NCI-H2107 treated with DMSO at 0.1 percent for 48 hours (cell line): Measurements from ENCODE around the gene ACSF3.

Source experiments
- DNase-seq: peaks from one replicate; lab custom pipeline; 2025; ENCODE audit not compliant: unreplicated experiment; lab: John Stamatoyannopoulos, UW

The ACSF3 gene

GRCh38 chr16:89123001-89123830 lies 29.6 kb downstream of the ACSF3 start:
- DNase-seq: peak; percentile 57

- DNase-seq: no peak
Observed at GRCh38 chr16:89123831-89124100, 30.1 kb downstream of the ACSF3 start.

GRCh38 chr16:89129378-89129777 lies 35.7 kb downstream of the ACSF3 start:
- DNase-seq: no peak

DNA sequence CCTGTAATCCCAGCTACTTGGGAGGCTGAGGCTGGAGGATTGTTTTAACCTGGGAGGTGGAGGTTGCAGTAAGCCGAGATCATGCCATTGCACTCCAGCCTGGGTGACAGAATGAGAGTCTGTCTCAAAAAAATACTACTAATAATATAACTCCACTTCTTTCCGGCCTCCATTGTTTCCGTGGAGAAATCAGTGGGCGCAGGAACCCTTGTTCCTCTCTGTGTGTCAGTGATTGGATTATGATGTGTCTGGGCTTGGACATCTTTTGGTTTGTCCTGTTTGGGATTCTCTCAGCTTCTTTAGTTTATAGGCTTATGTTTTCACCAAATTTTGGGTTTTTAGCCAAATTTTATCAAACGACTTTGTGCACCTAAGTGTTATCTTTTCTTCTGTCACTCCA lies 36.8 kb downstream of the ACSF3 start:
- DNase-seq: no peak

- no peak for DNase-seq
Observed at GRCh38 chr16:89131783-89132182, 38.1 kb downstream of the ACSF3 start.

GRCh38 chr16:89132194-89133005 lies 38.7 kb downstream of the ACSF3 start:
- DNase-seq: no peak

DNA sequence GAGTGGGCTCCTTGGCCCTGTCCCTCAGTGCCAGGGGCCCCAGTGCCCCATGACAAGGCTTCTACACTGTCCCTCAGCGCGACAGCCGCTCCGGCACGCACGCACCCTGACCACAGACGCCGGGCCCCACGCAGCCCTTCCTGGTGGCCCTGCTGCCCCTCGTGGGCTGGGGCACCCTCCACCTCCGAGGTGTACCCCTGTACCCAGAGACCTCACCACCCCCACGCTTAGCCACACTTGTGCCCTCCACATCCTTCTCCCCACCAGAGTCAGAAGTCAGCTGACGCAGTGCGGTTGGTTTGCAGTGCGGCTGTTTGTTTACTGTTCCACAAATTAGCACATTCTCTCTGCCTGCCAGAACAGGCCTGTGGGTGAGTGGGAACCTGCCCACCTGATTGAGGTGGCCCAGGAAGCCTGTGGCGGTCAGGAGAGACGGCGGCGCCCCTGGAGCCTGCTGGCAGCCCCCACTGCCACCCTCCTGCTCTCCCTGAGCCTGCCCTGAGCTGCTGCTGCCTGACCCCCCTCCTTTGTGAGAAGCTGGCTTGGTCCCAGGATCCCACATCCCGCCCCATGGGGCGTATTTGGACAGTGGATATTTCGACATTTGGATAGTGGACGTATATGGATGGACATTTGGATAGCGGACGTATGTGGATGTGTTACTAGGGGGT lies 39.9 kb downstream of the ACSF3 start:
- DNase-seq: no peak

DNA sequence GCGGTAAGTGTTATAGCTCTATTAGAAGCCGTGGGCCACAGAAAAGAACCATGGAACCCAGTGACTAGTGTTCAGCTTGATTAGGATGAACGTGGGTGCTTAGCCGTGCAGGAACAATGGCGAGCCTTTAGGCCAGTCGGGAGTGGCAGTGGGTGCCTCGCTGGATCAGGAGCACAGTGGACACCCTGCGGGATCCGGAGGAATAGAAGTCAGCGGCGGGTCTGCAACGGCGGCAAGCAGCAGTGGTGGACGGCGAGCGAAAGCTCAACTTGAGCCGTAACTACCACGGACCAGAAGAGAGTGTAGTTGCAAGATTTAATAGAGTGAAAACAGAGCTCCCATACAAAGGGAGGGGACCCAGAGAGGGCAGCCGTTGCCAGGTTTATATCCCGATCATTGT lies 40.6 kb downstream of the ACSF3 start:
- DNase-seq: no peak

- DNase-seq: no peak
Observed at GRCh38 chr16:89135166-89135565, 41.5 kb downstream of the ACSF3 start.

DNA sequence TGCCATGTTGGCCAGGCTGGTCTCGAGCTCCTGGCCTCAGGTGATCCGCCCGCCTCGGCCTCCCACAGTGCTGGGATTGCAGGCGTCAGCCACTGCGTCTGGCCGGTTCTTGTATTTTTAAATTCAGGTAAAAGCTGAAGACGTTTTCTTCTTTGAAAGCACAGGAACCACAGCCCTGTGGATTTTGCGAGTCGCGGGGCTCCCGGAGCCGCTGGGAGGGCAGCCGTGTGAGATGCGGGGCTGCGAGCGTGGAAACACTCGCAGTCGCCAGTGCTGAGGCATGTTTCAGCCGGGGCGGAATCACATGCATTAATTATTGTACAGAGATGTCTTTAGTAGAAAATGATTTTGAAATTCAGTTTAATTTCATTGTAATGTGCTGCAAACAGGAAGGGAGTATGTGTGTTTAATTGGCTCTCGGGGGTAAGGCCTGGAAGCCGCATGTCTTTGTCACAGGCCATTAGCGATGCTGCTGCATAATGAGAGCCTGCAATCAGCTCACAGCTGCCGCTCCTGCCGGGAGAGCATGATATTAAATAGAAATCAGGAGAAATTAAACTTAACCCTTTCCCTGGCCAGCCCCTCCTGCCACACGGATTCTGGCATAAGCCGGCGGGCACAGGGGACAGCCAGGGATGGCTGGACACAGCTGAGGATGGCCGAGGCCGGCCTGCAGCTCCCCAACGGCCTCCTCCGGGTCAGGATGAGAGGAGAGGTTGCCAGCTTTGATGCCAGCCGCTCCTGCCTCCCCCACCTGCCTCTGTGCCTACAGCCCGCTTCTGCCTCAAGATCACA lies 42.5 kb downstream of the ACSF3 start:
- peak; percentile 68 for DNase-seq

DNA sequence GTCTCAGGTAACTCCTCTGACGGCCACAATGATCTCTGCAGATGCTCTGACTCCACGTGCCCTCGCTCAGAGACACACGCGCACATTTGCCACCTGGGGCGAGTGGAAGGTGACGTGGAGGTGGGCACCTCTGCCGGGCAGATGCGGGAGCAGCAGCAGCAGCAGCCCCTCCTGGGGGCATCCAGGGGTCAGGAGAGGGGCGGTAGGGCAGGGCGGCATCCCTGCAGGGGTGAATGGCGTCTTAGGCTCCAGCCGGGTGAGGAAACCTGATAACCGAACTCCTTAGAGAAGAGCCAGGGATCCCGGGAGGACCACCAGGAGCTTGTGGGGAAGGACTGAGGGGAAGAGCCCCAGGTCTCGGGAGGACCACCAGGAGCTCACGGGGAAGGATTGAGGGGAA lies 43.3 kb downstream of the ACSF3 start:
- DNase-seq: no peak

DNA sequence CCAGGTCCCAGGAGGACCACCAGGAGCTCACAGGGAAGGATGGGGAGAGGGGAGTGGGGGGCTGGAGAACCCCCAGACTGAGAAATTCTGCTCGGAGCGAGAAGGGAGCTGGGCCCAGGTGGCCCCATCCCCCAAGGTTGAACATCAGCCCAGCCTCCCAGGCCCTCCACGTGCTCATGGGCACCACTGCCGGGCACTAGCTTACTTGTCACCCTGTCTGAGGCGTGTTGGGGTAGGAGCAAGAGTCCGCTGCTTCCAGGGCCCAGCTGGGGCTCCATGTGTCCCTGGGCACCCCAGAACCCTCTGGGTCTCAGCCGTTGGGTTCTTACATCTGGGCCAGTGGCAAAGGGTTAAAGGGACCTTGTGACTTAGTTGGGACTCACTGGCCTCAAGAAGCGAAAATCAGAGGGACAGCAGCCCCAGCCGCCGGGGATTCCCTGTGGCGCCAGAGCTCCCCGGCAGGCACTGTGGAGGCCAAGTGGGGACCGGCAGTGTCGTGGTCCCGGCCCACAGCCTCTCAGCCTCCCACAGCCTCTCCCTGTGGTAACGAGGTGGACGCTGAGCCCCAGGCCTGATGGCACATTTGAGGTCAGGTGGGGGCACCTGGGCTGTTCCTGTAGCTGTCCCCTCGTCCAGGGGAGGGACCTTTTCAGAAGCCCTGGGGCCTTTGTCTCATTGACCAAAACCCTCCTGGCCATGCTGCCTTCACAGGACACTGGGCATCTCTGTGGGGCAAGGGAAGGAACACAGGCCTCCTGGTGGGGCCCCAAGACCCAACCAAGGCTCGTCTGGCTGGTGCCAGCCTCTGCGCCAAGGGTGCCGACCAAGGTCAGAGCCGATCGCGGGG lies 44.2 kb downstream of the ACSF3 start:
- no peak for DNase-seq

DNA sequence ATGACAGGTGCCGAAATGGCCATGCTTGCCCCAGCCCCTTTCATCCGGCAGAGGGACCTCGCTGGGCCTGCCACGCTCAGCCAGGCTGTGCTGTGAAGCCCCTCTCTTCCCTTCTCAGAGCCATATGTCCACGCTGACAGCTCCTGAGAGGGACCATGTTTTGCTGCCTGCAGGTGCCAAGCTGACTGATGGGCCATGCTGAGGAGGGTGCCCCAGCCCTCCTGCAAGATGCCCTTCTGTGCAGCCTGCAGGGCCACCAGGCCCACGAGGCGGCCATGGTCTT lies 44.8 kb downstream of the ACSF3 start:
- DNase-seq: no peak

DNA sequence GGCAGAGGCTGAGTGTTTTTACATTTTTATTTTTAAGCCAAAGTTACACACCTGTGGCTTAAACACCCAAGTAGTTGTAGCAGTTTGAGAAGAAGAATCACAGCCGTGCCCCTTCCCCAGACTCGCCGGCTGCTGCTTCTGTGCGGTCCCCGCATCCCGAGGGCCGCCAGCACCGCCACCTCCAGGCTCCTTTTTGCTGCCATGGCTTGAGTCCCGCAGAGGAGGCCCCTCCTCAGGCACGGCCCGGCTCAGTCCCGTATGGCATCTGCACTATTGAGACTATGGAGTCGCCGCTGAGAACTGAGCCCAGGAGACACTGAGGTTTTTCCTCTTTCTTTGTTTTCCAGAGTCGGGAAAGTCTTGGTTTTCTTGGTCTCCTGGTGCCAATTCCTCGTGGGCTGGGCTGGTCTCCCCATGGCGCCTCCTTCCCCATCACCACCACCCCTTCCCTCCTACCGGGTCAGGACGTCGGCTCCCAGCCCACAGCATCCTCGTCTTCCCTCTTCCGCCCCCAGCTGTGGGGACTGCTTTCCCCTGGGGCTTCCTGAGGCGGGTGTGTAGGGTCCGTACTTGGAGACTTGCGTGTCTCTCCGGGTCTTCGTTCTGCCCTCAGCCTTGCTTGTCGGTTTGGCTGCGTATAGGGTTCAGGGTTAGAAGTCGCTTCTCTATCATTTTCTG lies 45.3 kb downstream of the ACSF3 start:
- DNase-seq: no peak

GRCh38 chr16:89139907-89140361 lies 46.3 kb downstream of the ACSF3 start:
- DNase-seq: no peak

GRCh38 chr16:89140401-89140800 lies 46.7 kb downstream of the ACSF3 start:
- no peak for DNase-seq

DNA sequence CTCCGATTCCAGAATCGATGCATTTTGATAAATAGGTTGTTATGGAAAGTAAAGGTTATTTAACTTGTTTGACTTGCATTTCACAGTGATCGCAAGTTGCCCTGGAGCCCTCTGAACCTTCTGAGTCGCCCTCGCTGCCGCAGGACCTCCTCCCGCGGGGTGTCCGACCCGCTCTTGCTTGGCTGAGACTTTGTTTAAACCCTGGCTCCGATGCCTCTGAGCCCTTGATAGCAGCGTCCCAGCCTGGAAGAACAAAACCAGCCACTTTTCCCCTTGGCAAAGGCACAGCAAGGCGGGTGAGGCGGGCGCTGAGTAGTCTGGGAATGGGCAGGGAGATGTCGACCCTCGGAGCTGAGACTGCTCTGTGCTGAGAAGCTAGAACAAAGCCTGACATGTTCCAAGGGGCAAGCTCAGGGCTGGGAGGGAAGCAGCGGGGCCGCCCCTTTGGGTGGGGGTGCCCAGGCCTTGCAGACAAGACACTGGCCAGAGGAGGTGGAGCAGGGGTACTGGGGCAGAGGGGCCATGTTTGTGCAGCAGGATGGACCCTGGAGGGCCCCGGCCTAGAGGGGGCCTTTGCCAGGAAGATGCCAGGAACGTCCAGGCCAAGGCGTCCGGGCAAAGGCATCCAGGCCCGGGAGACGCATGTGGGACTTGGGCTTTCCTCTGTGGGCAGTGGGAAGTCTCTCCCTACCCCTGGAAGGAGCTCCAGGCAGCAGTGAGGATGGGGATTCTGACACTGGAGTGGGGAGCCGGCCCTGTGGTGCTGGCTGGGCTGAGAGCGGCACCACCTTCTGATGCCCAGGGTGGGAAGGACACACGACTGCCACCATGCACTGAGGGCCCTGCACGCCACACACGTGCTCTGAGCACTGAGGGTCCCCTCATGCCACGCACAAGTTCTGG lies 47.6 kb downstream of the ACSF3 start:
- no peak for DNase-seq

DNA sequence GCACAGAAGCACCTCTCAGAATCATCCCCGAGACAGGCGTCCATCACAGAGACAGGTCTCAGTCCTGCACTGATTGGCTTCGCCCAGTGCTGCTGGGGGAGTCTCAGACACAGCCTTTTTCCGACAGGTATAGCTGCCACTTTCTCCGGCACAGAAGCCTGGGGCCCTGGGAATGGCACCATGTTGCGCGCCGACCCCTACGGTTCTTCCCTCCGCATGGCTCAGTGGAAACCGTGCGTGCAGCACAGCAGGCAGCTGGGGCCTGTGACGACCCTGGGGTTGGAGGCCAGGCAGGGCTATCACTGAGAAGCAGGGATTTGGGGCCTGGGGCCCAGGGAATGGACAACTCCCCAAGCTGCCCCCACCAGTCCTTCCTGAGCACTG lies 48.2 kb downstream of the ACSF3 start:
- no peak for DNase-seq
